Esophagus squamous epithelium (tissue), 4 donors: ENCODE results near the gene HPCAL4.

Source experiments
- POLR2A ChIP-seq, 4 donors: fragments of 450-650 bp; IDR thresholded peaks; one replicate each; pipeline ENCODE4 v1.6.1; 2017; ENCODE audit warnings: antibody characterized with exemption in 4 of 4, mild to moderate bottlenecking in 4 of 4, moderate library complexity in 3 of 4
- TF ChIP-seq, protein P1 (sequence below), 6 experiments: fragments of 450-650 bp in 4 of 6; fragments of 200-600 bp in 2 of 6; sonication (generic) in 2 of 6; IDR thresholded peaks; one replicate each; pipeline ENCODE4 v1.5.1; 2016 to 2019; ENCODE audit warnings: antibody characterized with exemption in 6 of 6, mild to moderate bottlenecking in 4 of 6, moderate library complexity in 4 of 6

DNA sequence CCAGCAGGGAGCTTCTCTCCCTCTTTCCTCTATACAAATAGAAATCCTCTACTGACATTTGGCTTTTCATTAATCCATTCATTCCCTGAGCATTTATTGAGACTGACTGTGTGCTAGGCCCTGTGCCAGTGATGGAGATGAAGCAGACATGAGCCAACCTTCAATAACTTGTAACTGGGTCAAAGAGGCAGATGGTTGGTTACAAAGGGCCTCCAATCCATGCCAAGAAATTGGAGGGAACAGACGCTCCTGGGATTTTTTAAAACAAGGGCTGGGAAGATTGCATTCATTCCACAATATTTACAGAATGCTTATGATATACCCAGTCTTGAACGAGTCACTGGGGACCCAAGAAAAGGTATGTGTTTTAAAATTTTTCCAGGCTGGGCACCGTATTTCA lies 6.2 kb downstream of the HPCAL4 start:
- TF ChIP-seq, protein P1, sequence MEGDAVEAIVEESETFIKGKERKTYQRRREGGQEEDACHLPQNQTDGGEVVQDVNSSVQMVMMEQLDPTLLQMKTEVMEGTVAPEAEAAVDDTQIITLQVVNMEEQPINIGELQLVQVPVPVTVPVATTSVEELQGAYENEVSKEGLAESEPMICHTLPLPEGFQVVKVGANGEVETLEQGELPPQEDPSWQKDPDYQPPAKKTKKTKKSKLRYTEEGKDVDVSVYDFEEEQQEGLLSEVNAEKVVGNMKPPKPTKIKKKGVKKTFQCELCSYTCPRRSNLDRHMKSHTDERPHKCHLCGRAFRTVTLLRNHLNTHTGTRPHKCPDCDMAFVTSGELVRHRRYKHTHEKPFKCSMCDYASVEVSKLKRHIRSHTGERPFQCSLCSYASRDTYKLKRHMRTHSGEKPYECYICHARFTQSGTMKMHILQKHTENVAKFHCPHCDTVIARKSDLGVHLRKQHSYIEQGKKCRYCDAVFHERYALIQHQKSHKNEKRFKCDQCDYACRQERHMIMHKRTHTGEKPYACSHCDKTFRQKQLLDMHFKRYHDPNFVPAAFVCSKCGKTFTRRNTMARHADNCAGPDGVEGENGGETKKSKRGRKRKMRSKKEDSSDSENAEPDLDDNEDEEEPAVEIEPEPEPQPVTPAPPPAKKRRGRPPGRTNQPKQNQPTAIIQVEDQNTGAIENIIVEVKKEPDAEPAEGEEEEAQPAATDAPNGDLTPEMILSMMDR (IDR thresholded peaks at IDR 0.05), result no peak
- TF ChIP-seq POLR2A (IDR thresholded peaks at IDR 0.05), result no peak
